Adrenal gland (tissue), 12 donors: ENCODE measurements around the gene GALNT9. TPM values are rescaled to one million over a fixed set of nuclear protein-coding genes. Genes with fewer than 3 reads are reported as not detected.

Experiments used
- DNase-seq, 7 donors: peaks; one replicate each; pipeline ENCODE4 v3.0.0-alpha.2; 2019 to 2020
- H3K27ac ChIP-seq, 5 donors: fragments of 200-600 bp; sonication (generic) in 4 of 5; 1 replicate in 3 of 5; 2 replicates in 2 of 5; pipeline versions ENCODE4 v1.5.1 to v1.8.0; 2016 to 2020; ENCODE audit warnings: mild to moderate bottlenecking in 1 of 5
- H3K27me3 ChIP-seq: fragments of 200-600 bp; 2 replicates; pipeline ENCODE4 v1.8.0; 2021
- H3K36me3 ChIP-seq, 2 donors: fragments of 200-600 bp; replicated peaks in 1 of 2; 1 replicate in 1 of 2; 2 replicates in 1 of 2; pipeline versions ENCODE4 v1.5.1 to v1.8.0; 2018 to 2022
- H3K4me1 ChIP-seq, 2 donors: fragments of 200-600 bp; replicated peaks in 1 of 2; 1 replicate in 1 of 2; 2 replicates in 1 of 2; pipeline versions ENCODE4 v1.5.1 to v1.8.0; 2018 to 2021
- H3K4me3 ChIP-seq, 4 donors: fragments of 200-600 bp; sonication (generic) in 3 of 4; one replicate each; pipeline ENCODE4 v1.5.1; 2016 to 2018
- H3K9me3 ChIP-seq, 3 donors: fragments of 200-600 bp; sonication (generic) in 1 of 3; replicated peaks in 1 of 3; 1 replicate in 2 of 3; 2 replicates in 1 of 3; pipeline versions ENCODE4 v1.5.1 to v1.8.0; 2016 to 2021
- POLR2A ChIP-seq, 2 donors: fragments of 450-650 bp; IDR thresholded peaks; one replicate each; pipeline ENCODE4 v1.6.1; 2017; ENCODE audit warnings: antibody characterized with exemption in 2 of 2, mild to moderate bottlenecking in 2 of 2, moderate library complexity in 1 of 2
- WGBS, 4 donors: extraction: QIAGEN DNeasy Blood & Tissue Kit in 2 of 4; methylation state at CpG; one replicate each; pipeline versions ENCODE4 v1.1.5 to v1.1.7; 2013 to 2017; 5-methylcytosine and 5-hydroxymethylcytosine counted together
- intact Hi-C, 2 donors: fragments of 100-400 bp; cut with DNase I; formaldehyde crosslinking; loops; one replicate each; pipeline versions ENCODE4 v1.14.1 to v1.15.0; 2022 to 2023
- polyA plus RNA-seq, 3 donors: library from polyadenylated mRNA; stranded (reverse); fragments of 200-250 nt in 2 of 3; fragments of 350-450 nt in 1 of 3; fragmentation: Illumina TruSeq in 1 of 3; extraction: RNeasy Lipid Tissue Mini Kit (QIAGEN cat#74804) in 1 of 3; gene quantifications; one replicate each; pipeline ENCODE4 v1.2.3, GENCODE V29; 2013 to 2014
- total RNA-seq, 9 donors: library from RNA; depleted of rRNA in 4 of 9; stranded (reverse); fragments of >200 nt in 4 of 9; fragments of 120-200 nt in 1 of 9; fragmentation: NEBNext Ultra II Directional in 1 of 9; extraction: Animal tissue kit (Norgen Biotek cat#: 25700) in 1 of 9; gene quantifications; one replicate each; pipeline versions ENCODE4 v1.1.0 to v1.2.4, GENCODE V29; 2013 to 2023
- TF ChIP-seq, protein P1 (sequence below), 6 experiments: fragments of 450-650 bp in 4 of 6; fragments of 200-600 bp in 2 of 6; sonication (generic) in 1 of 6; IDR thresholded peaks; 1 replicate in 5 of 6; 2 replicates in 1 of 6; pipeline versions ENCODE4 v1.5.1 to v1.8.0; 2016 to 2021; ENCODE audit warnings: antibody characterized with exemption in 6 of 6, mild to moderate bottlenecking in 2 of 6, moderate library complexity in 1 of 6
- donor health status: healthy with polysubstance abuse.
- donor health status: Bipolar disorder and iron deficiency.
- donor health status: DM: yes; HTN: yes; CAD: no.
- donor health status: DM: no; HTN: no; CAD: no.
- donor health status: DM: no; HTN: no; CAD: no.
- donor health status: DM: yes; HTN: yes; CAD: no.

Gene GALNT9
- total and polyA plus RNA-seq, 12 donors = 0.44 to 7.8 (median 1.2) TPM; not detected in 1

DNA sequence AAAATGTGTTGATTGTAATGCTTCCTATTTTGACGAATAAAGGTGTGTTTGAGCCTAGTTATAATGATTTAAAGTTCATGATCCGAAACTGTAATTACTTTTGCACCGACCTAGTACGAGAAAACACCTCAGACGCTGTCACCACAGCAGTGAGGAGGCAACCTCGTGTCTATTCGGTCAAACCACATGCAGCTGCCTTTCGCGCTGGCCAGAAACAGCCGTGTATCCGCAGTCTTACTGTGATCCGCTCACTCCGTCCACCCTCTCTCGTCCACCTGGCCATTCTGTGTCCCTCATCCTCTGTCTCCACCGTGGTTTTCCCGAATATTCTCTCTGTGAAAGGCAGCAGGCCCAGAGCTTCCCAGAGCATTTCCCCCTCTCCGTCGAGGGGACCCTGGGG lies 118.1 kb downstream of the GALNT9 start:
- Histone ChIP-seq H3K4me1 (no peaks in the 10 kb centered on the region), H3K9me3 (no peaks in the 10 kb centered on the region), H3K27ac (no peak overlapping the region), H3K36me3 (no peaks in the 10 kb centered on the region), H3K27me3 (no peaks in the 10 kb centered on the region), H3K4me3 (no peak overlapping the region)
- WGBS, 4 donors = 81 to 92% (median 85%) methylated on average over 18 of the region's 18 CpGs
- intact Hi-C loops = loop anchor here in 1 of 2 donors (10.0 kb wide), 1 partner anchor 57 kb away; no protein-coding TSS in a partner anchor
- TF ChIP-seq POLR2A (IDR thresholded peaks at IDR 0.05) = no peak
- TF ChIP-seq, protein P1, sequence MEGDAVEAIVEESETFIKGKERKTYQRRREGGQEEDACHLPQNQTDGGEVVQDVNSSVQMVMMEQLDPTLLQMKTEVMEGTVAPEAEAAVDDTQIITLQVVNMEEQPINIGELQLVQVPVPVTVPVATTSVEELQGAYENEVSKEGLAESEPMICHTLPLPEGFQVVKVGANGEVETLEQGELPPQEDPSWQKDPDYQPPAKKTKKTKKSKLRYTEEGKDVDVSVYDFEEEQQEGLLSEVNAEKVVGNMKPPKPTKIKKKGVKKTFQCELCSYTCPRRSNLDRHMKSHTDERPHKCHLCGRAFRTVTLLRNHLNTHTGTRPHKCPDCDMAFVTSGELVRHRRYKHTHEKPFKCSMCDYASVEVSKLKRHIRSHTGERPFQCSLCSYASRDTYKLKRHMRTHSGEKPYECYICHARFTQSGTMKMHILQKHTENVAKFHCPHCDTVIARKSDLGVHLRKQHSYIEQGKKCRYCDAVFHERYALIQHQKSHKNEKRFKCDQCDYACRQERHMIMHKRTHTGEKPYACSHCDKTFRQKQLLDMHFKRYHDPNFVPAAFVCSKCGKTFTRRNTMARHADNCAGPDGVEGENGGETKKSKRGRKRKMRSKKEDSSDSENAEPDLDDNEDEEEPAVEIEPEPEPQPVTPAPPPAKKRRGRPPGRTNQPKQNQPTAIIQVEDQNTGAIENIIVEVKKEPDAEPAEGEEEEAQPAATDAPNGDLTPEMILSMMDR (IDR thresholded peaks at IDR 0.05) = no peak
- no peak for DNase-seq

DNA sequence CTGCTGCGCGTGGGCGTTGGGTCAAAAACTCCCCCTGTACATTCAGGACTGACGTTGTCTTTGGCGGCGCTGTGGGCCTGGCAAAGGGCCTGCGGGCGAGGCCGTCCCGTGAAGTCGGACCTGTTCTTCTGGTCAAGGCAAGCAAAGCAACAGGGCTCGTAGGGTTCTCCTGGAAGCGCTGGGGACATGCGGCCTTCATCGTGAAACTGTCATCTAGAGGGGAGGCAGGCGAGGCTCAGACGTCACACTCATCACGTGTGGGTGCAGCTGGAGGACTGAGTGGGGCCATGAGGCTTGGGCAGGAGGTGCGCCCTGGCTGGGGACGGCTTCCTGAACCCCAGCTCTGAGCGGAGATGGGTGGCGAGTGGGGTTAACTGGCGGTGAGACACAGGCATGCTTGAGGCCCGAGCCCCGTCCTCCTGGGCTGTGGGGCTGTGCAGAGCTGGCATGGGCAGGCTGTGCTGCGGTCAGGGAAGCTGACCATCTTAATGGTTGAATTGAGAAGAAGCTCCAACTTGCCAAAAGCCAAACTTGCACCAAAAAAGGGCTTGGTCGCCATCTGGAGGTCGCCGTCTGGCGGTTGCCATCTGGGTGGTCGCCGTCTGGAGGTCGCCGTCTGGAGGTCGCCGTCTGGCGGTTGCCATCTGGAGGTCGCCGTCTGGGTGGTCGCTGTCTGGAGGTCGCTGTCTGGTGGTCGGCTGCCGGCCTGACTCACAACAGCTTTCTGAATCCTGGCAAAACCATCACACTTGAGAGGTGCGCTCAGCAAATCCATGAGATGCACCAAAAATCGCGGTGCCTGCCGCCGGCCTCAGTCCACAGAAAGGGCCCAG lies 119.0 kb downstream of the GALNT9 start:
- intact Hi-C loops = loop anchor here in 1 of 2 donors (10.0 kb wide), 1 partner anchor 56 kb away; no protein-coding TSS in a partner anchor
- 85 to 89% (median 87%) methylated on average over 29 to 48 of the region's 48 CpGs for WGBS, 4 donors
- no peak for DNase-seq
- Histone ChIP-seq H3K9me3 (no peaks in the 10 kb centered on the region), H3K27me3 (peaks cover 7% of the 10 kb centered on the region), H3K36me3 (no peaks in the 10 kb centered on the region), H3K4me1 (no peaks in the 10 kb centered on the region), H3K4me3 (no peak overlapping the region), H3K27ac (no peak overlapping the region)
- TF ChIP-seq, protein P1 (IDR thresholded peaks at IDR 0.05) = no peak
- TF ChIP-seq POLR2A (IDR thresholded peaks at IDR 0.05) = no peak

DNA sequence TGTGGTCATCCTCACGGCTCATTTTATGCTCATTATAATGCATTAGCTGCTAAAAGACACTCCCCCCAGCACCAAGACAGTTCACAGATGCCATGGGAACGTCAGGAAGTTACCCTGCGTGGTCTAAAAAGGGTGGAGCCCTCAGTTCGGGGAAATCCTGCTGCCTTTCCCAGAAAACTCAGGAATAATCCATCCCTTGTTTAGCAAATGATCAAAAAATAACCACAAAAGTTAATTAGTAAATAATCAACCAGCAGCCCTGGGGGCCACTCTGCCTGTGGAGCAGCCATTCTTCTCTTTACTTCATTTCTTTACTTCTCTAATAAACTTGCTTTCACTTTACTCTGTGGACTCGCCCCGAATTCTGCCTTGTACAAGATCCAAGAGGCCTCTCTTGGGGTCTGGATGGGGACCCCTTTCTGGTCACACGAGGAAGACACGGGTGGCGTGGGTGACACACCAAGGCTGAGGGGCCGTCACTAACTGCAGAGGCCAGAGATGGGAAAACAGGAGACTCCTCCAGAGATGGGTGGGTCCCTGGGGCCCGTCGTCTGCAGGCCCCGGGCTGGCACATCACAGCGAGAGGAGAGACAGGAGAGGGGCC lies 119.7 kb downstream of the GALNT9 start:
- 71 to 77% (median 74%) methylated on average over 10 to 14 of the region's 14 CpGs for WGBS, 4 donors
- H3K27ac ChIP-seq = no peak overlapping the region
- TF ChIP-seq, protein P1 (IDR thresholded peaks at IDR 0.05) = no peak
- no peak for TF ChIP-seq POLR2A (IDR thresholded peaks at IDR 0.05)
- no peak for DNase-seq
- H3K4me1 ChIP-seq = no peaks in the 10 kb centered on the region
- H3K4me3 ChIP-seq = no peak overlapping the region
- no peaks in the 10 kb centered on the region for H3K9me3 ChIP-seq
- H3K27me3 ChIP-seq = peaks cover 15% of the 10 kb centered on the region
- no peaks in the 10 kb centered on the region for H3K36me3 ChIP-seq
- intact Hi-C loops = loop anchor here in 1 of 2 donors (10.0 kb wide), 1 partner anchor 55 kb away; no protein-coding TSS in a partner anchor

- Histone ChIP-seq H3K4me1 (no peaks in the 10 kb centered on the region), H3K27me3 (peaks cover 21% of the 10 kb centered on the region), H3K36me3 (no peaks in the 10 kb centered on the region), H3K9me3 (no peaks in the 10 kb centered on the region), H3K27ac (no peak overlapping the region), H3K4me3 (no peak overlapping the region)
- no peak for DNase-seq
- TF ChIP-seq, protein P1 (IDR thresholded peaks at IDR 0.05) = no peak
- TF ChIP-seq POLR2A (IDR thresholded peaks at IDR 0.05) = no peak
- intact Hi-C loops = no loop called here
- WGBS, 4 donors = 89 to 95% (median 92%) methylated on average over 7 to 15 of the region's 15 CpGs
Observed at GRCh38 chr12:132208153-132208823, 121.1 kb downstream of the GALNT9 start.
